Stimulated activated naive CD8-positive, alpha-beta T cell treated with anti-CD3 and anti-CD28 coated beads, Interleukin-15, Interleukin-2, amounts not matched to agents 100 U/mL and 50 U/mL, for 24 hours (primary cell): ENCODE data around the gene MRPS15.

Experiments
- ATAC-seq: fragments of 150-1000 bp; cut with Tn5 transposase; one replicate; pipeline ENCODE4 v1.10.0; 2021
- DNase-seq: peaks from one replicate; pipeline ENCODE4 v3.0.0; 2021

The MRPS15 gene

GRCh38 chr1:36419569-36419968 is 44.6 kb downstream of the MRPS15 start:
- ATAC-seq (no peak), DNase-seq (no peak)

GRCh38 chr1:36419140-36419539 is 45.0 kb downstream of the MRPS15 start:
- ATAC-seq (no peak), DNase-seq (no peak)

GRCh38 chr1:36417931-36418330 is 46.3 kb downstream of the MRPS15 start:
- DNase-seq (no peak), ATAC-seq (no peak)

GRCh38 chr1:36415661-36416326 is 48.4 kb downstream of the MRPS15 start:
- ATAC-seq (no peak), DNase-seq (no peak)

- DNase-seq, result no peak
- no peak for ATAC-seq
Measured at GRCh38 chr1:36414384-36414783, 49.8 kb downstream of the MRPS15 start.

GRCh38 chr1:36411674-36412648 is 52.2 kb downstream of the MRPS15 start:
- DNase-seq (peak; percentile 54), ATAC-seq (peak; percentile 97)

GRCh38 chr1:36408479-36408878 is 55.7 kb downstream of the MRPS15 start:
- DNase-seq, result no peak
- ATAC-seq, result no peak

GRCh38 chr1:36406440-36406839 is 57.7 kb downstream of the MRPS15 start:
- DNase-seq (no peak), ATAC-seq (no peak)
